ENCODE results near the gene SCO2.
"Not testable (repeated sequence)": the region's sequence is repeated elsewhere in the genome, so short reads cannot be mapped to it uniquely, and the experiment has no call there.

SCO2 gene

GRCh38 chr22:50537765-50538164 is 12.4 kb upstream of the SCO2 start:
- no peak overlapping the region for H3K4me3 ChIP-seq (ENCODE audit: severe bottlenecking)
- ATAC-seq (ENCODE audit: low read depth) = no peak
- no peak for TF ChIP-seq CTCF (IDR thresholded peaks at IDR 0.05; ENCODE audit: poor library complexity, severe bottlenecking)

GRCh38 chr22:50536226-50536625 is 10.8 kb upstream of the SCO2 start:
- no peak for TF ChIP-seq CTCF (IDR thresholded peaks at IDR 0.05; ENCODE audit: poor library complexity, severe bottlenecking)
- Histone ChIP-seq H3K4me1 (ENCODE audit: insufficient read depth, poor library complexity, severe bottlenecking) (peaks cover 20% of the 10 kb centered on the region), H3K27me3 (ENCODE audit: insufficient read depth, poor library complexity, severe bottlenecking) (no peaks in the 10 kb centered on the region), H3K4me3 (ENCODE audit: severe bottlenecking) (no peak overlapping the region), H3K9me3 (ENCODE audit: severe bottlenecking) (no peaks in the 10 kb centered on the region), H3K36me3 (ENCODE audit: low read depth) (no peaks in the 10 kb centered on the region), H3K27ac (ENCODE audit: poor library complexity, severe bottlenecking) (no peak overlapping the region)
- ATAC-seq (ENCODE audit: low read depth) (no peak), DNase-seq (ENCODE audit: low spot score) (no peak)

More at GRCh38 chr22:50537765-50538164, 12.4 kb upstream of the SCO2 start:
- peak overlapping the region; percentile 86 for H3K27ac ChIP-seq (ENCODE audit: poor library complexity, severe bottlenecking)
- peaks cover 32% of the 10 kb centered on the region for H3K4me1 ChIP-seq (ENCODE audit: insufficient read depth, poor library complexity, severe bottlenecking)
- H3K27me3 ChIP-seq (ENCODE audit: insufficient read depth, poor library complexity, severe bottlenecking) = no peaks in the 10 kb centered on the region
- no peaks in the 10 kb centered on the region for H3K36me3 ChIP-seq (ENCODE audit: low read depth)
- H3K9me3 ChIP-seq (ENCODE audit: severe bottlenecking) = no peaks in the 10 kb centered on the region
- no peak for DNase-seq (ENCODE audit: low spot score)

- no peak for DNase-seq (ENCODE audit: low spot score)
- Histone ChIP-seq H3K27me3 (ENCODE audit: insufficient read depth, poor library complexity, severe bottlenecking) (no peaks in the 10 kb centered on the region), H3K4me1 (ENCODE audit: insufficient read depth, poor library complexity, severe bottlenecking) (peaks cover 14% of the 10 kb centered on the region), H3K36me3 (ENCODE audit: low read depth) (no peaks in the 10 kb centered on the region), H3K27ac (ENCODE audit: poor library complexity, severe bottlenecking) (no peak overlapping the region), H3K9me3 (ENCODE audit: severe bottlenecking) (no peaks in the 10 kb centered on the region), H3K4me3 (ENCODE audit: severe bottlenecking) (no peak overlapping the region)
- TF ChIP-seq CTCF (IDR thresholded peaks at IDR 0.05; ENCODE audit: poor library complexity, severe bottlenecking) = no peak
- no peak for ATAC-seq (ENCODE audit: low read depth)
Observed at GRCh38 chr22:50535113-50535512, 9.7 kb upstream of the SCO2 start.

- not testable (repeated sequence) for H3K9me3 ChIP-seq (ENCODE audit: severe bottlenecking); H3K36me3 ChIP-seq (ENCODE audit: low read depth); H3K4me3 ChIP-seq (ENCODE audit: severe bottlenecking); DNase-seq (ENCODE audit: low spot score); H3K27me3 ChIP-seq (ENCODE audit: insufficient read depth, poor library complexity, severe bottlenecking); H3K27ac ChIP-seq (ENCODE audit: poor library complexity, severe bottlenecking); H3K4me1 ChIP-seq (ENCODE audit: insufficient read depth, poor library complexity, severe bottlenecking); ATAC-seq (ENCODE audit: low read depth)
Observed at GRCh38 chr22:50533856-50534711, 8.7 kb upstream of the SCO2 start.

- H3K4me3 ChIP-seq (ENCODE audit: severe bottlenecking) = no peak overlapping the region
- ATAC-seq (ENCODE audit: low read depth) (no peak), DNase-seq (ENCODE audit: low spot score) (no peak)
- H3K27me3 ChIP-seq (ENCODE audit: insufficient read depth, poor library complexity, severe bottlenecking) = no peaks in the 10 kb centered on the region
- no peak for TF ChIP-seq CTCF (IDR thresholded peaks at IDR 0.05; ENCODE audit: poor library complexity, severe bottlenecking)
- no peaks in the 10 kb centered on the region for H3K36me3 ChIP-seq (ENCODE audit: low read depth)
- H3K4me1 ChIP-seq (ENCODE audit: insufficient read depth, poor library complexity, severe bottlenecking) = no peaks in the 10 kb centered on the region
- H3K27ac ChIP-seq (ENCODE audit: poor library complexity, severe bottlenecking) = no peak overlapping the region
- H3K9me3 ChIP-seq (ENCODE audit: severe bottlenecking) = no peaks in the 10 kb centered on the region
Observed at GRCh38 chr22:50532824-50533796, 7.7 kb upstream of the SCO2 start.
